22Rv1 (cell line): ENCODE measurements around the gene DHPS.
A peak's percentile ranks its signal among the peaks of the same experiment; 100 is the strongest.
"Not testable (repeated sequence)": the region's sequence is repeated elsewhere in the genome, so short reads cannot be mapped to it uniquely, and the experiment has no call there.

Experiments used
- H3K27ac ChIP-seq: fragments of 450-650 bp; 2 replicates; pipeline ENCODE4 v1.5.1; 2017
- CTCF ChIP-seq: fragments of 450-650 bp; IDR thresholded peaks from 2 replicates; pipeline ENCODE4 v1.5.1; 2017; ENCODE audit warnings: mild to moderate bottlenecking
- ZFX ChIP-seq: fragments of 450-650 bp; IDR thresholded peaks from 2 replicates; pipeline ENCODE4 v1.6.1; 2017; ENCODE audit warnings: antibody characterized with exemption, borderline replicate concordance

Gene DHPS

GRCh38 chr19:12715102-12715501 is 33.4 kb upstream of the DHPS start:
- TF ChIP-seq ZFX = no peak
- no peak overlapping the region for H3K27ac ChIP-seq

- H3K27ac ChIP-seq = not testable (repeated sequence)
Observed at GRCh38 chr19:12713304-12713703, 31.6 kb upstream of the DHPS start.

- H3K27ac ChIP-seq = not testable (repeated sequence)
- TF ChIP-seq CTCF = peak; percentile 70
Observed at GRCh38 chr19:12712077-12712476, 30.4 kb upstream of the DHPS start.

DNA sequence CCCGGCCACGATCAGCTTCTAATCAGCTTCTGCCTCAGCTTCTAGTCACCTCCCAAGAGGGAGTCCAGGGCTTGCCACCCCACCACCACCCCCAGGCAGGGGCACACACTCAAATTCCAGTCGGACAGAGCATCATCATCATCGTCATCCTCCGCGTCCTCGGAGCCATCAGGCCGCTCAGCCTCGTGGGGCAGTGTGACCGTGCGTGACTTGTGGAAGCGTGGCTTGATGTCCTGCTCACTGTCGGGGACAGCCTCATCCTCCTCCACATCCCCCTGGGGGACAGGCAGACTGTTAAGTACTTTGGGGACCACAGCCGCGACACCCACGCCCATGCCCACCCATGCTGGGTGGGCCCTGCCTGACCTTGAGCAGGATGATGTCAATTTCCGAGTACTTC is 29.5 kb upstream of the DHPS start:
- TF ChIP-seq ZFX = no peak
- no peak for TF ChIP-seq CTCF
- H3K27ac ChIP-seq = no peak overlapping the region

- no peak for TF ChIP-seq CTCF
- TF ChIP-seq ZFX = no peak
- no peak overlapping the region for H3K27ac ChIP-seq
Observed at GRCh38 chr19:12708641-12709040, 27.0 kb upstream of the DHPS start.

DNA sequence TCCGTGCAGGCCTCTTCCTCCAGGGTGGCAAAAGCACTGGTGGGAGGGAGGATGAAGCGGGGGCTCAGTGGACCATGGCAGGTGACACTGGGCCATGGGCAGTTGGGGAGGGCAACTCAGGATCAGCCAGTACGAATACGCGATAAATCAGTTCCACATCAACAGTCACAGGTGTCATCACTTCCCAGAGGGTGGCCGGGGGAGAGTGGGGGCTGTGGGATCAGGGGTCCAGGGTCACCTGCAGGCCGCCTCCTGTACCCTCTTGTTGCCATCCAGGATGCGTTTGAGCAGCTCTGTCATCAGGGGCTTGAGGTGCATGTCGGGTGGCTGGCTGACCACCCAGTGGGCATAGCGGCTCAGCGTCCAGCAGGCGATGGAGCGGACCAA is 24.6 kb upstream of the DHPS start:
- TF ChIP-seq CTCF (no peak), ZFX (no peak)
- H3K27ac ChIP-seq = no peak overlapping the region

GRCh38 chr19:12705654-12706331 is 24.1 kb upstream of the DHPS start:
- TF ChIP-seq ZFX = no peak
- no peak for TF ChIP-seq CTCF
- no peak overlapping the region for H3K27ac ChIP-seq

DNA sequence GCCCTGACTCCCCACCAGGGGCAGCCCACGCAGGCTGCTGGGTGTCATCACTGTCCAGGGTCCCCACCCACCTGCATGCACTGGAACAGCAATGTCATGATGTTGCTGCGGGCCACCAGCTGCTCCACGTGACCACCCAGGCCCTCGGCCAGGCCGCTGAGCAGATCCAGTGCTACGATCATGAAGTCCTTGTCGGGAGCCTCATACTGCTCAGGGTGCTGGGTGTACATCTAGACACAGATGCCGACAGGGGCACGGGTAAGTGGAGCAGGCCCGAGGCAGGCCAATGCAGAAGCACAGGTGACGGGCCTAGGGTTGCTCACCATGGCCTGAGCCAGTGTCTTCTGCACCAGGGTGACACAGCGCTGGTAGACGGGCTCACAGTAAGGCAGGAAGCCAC is 23.5 kb upstream of the DHPS start:
- TF ChIP-seq ZFX (no peak), CTCF (no peak)
- H3K27ac ChIP-seq = no peak overlapping the region

DNA sequence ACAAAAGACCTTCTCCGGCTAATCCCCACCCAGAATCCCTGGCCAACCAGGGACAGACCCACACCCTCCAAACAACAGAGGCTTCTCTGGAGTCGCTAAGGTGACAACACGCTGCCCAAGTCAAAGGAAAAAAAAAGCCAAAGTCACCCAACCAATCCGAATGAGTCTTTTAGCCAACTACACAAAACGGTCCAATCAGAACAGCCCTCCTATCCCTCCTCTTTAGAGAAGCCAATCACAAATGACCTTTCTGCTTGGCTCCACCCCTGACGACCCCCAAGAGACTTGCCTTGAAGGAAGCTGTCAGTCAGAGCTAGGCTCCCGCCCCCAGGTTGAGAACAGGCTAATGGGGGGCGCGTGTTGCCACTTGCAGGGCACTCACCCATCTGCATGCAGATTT is 21.4 kb upstream of the DHPS start:
- no peak overlapping the region for H3K27ac ChIP-seq
- TF ChIP-seq CTCF (no peak), ZFX (no peak)
